Measurements from ENCODE around the gene COMMD4. TPM values are rescaled to one million over a fixed set of nuclear protein-coding genes. Genes with fewer than 3 reads are reported as not detected.
A peak's percentile ranks its signal among the peaks of the same experiment; 100 is the strongest.
"Not testable (repeated sequence)": the region's sequence is repeated elsewhere in the genome, so short reads cannot be mapped to it uniquely, and the experiment has no call there.

COMMD4 gene
- total RNA-seq, 1 donor from 2014 or later: 53.0 TPM

- DNase-seq (ENCODE audit: low spot score): not testable (repeated sequence)
Measured at GRCh38 chr15:75332093-75332492, 3.8 kb upstream of the COMMD4 start.

- not testable (repeated sequence) for DNase-seq (ENCODE audit: low spot score)
Measured at GRCh38 chr15:75333654-75334419, 2.0 kb upstream of the COMMD4 start.

- no peak for DNase-seq (ENCODE audit: low spot score)
Measured at GRCh38 chr15:75335313-75335704, 554 bp upstream of the COMMD4 start.

GRCh38 chr15:75338661-75339240, 2.9 kb downstream of the COMMD4 start:
- DNase-seq (ENCODE audit: low spot score): no peak

GRCh38 chr15:75339531-75340240, 3.8 kb downstream of the COMMD4 start:
- no peak for DNase-seq (ENCODE audit: low spot score)

GRCh38 chr15:75342221-75342620, 6.4 kb downstream of the COMMD4 start:
- no peak for DNase-seq (ENCODE audit: low spot score)

GRCh38 chr15:75343953-75344352, 8.1 kb downstream of the COMMD4 start:
- DNase-seq (ENCODE audit: low spot score): not testable (repeated sequence)

- DNase-seq (ENCODE audit: low spot score): no peak
Measured at GRCh38 chr15:75346796-75347221, 10.9 kb downstream of the COMMD4 start, which contains the start of gene NEIL1. Gene NEIL1, plus strand, starts transcription at chr15:75347039. Its CDS starts 1,867 bp downstream, at chr15:75348906.

- peak; percentile 71 for DNase-seq (ENCODE audit: low spot score)
Measured at GRCh38 chr15:75347222-75348033, 11.6 kb downstream of the COMMD4 start.

GRCh38 chr15:75348034-75348561, 12.2 kb downstream of the COMMD4 start:
- DNase-seq (ENCODE audit: low spot score): no peak

- no peak for DNase-seq (ENCODE audit: low spot score)
Measured at GRCh38 chr15:75348562-75349350, 12.9 kb downstream of the COMMD4 start.

GRCh38 chr15:75349351-75349669, 13.4 kb downstream of the COMMD4 start:
- DNase-seq (ENCODE audit: low spot score): not testable (repeated sequence)

- DNase-seq (ENCODE audit: low spot score): peak; percentile 56
Measured at GRCh38 chr15:75349851-75350588, 14.2 kb downstream of the COMMD4 start.

GRCh38 chr15:75350601-75351361, 14.9 kb downstream of the COMMD4 start:
- DNase-seq (ENCODE audit: low spot score): no peak

GRCh38 chr15:75352186-75353080, 16.6 kb downstream of the COMMD4 start:
- no peak for DNase-seq (ENCODE audit: low spot score)

GRCh38 chr15:75353604-75354003, 17.7 kb downstream of the COMMD4 start:
- DNase-seq (ENCODE audit: low spot score): no peak

- DNase-seq (ENCODE audit: low spot score): no peak
Measured at GRCh38 chr15:75354454-75354853, 18.6 kb downstream of the COMMD4 start.

GRCh38 chr15:75355369-75355768, 19.5 kb downstream of the COMMD4 start:
- no peak for DNase-seq (ENCODE audit: low spot score)

Measured in ureter (tissue), 1 donor.